NCI-H1048 (cell line): ENCODE data around the gene SRRM2.

Experiments used
- DNase-seq: peaks from one replicate; lab custom pipeline; 2025; lab: John Stamatoyannopoulos, UW

The SRRM2 gene

DNA sequence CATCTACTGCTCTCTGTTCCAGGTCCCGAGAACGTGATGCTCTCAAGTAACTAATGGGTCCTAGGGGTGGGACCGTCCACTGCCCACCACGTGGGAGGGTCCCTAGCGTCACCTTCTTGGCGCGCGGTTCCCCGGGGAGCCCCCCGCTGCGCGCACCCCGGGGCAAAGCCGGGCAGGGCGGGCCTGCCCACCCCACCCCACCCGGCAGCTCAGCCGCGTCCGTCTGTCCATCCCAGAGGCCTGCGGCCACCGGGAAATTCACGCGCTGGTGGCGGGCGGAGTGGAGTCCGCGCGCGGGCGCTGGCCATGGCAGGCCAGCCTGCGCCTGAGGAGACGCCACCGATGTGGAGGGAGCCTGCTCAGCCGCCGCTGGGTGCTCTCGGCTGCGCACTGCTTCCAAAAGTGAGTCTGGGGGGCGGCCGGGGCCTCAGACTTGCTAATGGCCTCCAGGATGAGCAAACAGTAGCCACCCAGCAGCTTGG lies 46.3 kb downstream of the SRRM2 start:
- DNase-seq: no peak

DNA sequence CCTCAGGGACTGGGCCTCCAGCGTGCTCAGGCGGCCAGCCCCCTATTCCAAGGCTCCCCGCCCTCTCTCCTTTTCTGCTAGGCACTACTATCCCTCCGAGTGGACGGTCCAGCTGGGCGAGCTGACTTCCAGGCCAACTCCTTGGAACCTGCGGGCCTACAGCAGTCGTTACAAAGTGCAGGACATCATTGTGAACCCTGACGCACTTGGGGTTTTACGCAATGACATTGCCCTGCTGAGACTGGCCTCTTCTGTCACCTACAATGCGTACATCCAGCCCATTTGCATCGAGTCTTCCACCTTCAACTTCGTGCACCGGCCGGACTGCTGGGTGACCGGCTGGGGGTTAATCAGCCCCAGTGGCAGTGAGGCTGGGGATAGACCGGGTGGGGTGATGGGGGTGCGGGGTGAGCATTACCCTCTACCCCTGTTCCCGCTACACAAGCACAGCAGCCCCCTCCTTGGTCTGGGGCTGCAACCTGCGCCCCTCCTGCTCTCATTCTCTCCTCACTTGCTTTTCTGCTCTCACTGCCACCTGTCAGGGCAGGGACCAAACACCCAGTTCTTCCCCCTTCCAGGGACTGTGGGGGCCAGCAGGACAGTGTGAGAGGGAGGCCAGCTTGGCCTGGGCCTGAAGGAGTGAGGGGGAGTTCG lies 46.9 kb downstream of the SRRM2 start:
- DNase-seq: no peak

DNA sequence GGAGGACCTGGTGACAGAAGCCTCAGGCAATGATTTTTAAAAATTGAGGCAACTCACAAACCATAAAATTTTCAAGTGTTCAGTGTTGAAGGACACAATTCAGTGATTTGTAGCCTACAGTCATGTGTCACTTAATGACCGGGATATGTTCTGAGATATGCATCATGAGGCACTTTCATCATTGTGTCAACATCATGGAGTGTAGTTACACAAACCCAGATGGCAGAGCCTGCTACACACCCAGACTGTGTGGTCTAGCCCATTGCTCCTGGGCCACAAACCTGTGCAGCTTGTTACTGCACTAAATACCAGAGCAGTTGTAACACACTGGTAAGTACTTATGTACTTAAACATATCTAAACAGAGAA lies 47.4 kb downstream of the SRRM2 start:
- DNase-seq: no peak

DNA sequence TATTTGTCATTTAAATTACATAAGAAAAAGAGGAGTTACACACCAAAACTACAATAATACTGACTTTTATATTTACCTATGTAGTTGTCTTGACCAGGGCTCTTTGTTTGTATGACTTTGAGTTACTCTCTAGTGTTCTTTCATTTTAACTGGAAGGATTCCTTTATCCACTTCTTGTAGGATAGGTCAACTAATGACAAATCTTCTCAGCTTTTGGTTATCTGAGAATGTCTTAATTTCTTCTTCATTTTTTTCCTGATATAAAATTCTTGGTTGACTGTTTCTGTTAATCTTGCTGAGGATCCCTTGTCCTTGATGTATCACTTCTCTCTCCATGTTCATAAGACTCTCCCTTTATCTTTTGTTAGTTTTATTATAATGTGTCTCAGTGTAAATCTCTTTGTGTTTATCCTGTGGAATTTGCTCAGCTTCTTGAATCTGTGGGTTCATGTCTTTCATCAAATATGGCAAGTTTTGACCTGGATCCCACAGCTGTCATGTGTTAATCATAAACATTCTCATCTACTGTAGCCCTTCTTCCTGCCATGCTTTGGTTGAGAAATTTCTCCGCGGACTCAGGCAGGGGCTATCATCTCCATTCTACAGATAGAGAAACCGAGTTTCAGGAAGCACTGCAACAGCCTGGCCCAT lies 51.2 kb downstream of the SRRM2 start:
- DNase-seq: no peak

DNA sequence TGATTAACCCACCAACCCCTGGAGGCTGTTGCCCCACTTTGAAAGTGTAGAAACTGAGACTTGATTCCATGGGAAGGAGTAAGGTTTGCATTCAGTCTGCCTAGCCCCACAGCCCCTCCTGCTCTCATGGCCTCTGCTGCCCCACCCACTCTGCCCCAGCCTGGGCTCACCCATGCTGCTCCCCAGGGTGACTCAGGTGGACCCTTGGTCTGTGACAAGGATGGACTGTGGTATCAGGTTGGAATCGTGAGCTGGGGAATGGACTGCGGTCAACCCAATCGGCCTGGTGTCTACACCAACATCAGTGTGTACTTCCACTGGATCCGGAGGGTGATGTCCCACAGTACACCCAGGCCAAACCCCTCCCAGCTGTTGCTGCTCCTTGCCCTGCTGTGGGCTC lies 52.3 kb downstream of the SRRM2 start:
- no peak for DNase-seq

DNA sequence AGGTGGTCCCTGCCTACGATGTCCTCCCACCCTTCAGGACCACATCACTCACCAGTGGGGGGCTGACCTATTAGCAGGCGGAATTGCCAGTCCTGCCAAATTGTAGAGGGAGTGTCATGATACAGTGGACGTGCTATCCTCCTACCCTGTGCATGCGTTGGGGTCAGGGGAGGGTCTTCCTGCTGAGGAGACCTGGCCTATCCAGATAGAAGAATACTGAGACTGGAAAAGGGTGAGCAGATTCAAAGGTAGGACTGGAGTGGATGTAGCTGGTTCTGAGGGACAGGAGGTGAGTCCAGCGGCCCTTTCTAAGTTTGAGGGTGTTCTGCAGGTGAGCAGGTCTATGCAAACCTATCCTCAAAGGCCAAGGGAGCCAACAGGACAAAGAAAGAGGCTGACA lies 53.8 kb downstream of the SRRM2 start:
- no peak for DNase-seq

DNA sequence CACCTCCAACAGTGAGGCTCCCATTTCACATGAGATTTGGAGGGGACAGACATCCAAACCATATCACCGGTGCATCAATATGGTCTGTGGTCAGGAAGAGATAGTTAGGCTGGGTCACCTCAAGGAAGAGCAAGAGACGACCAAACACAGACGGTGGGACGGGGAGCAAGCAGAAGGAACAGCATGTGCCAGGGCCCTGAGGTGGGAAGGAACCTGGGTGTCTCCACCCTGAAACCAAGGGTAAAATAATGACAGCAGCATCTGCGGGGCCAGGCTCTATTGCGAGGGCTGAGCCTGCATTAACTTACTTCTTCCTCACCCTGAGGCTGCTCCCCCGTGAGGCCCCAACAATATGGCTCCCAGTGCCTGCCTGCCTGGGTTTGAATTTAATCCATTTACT lies 55.7 kb downstream of the SRRM2 start:
- no peak for DNase-seq

DNA sequence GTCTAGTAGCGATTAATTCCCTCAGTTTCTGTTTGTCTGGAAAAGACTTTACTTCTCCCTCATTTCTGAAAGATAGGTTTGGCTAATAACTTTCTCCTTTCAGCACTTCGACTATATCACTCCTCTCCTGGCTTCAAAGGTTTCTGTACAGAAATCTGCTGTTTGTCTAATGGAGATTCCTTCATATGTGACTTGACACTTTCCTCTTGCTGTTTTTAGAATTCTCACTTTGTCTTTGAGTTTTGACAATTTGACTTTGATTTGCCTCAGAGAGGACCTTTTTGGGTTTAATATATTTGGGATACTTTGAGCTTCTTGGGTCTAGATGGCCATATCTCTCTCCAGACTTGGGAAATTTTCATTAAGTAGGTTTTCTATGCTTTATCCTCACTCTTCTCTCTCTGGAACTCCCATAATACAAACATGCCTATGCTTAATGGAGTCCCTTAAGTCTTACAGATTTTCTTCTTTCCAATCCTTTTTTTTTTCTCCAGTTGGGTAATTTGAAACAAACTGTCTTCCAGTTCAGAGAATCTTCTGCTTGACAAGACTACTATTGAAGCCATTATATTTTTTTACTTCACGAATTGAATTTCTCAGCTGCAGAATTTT lies 56.8 kb downstream of the SRRM2 start:
- DNase-seq: no peak

DNA sequence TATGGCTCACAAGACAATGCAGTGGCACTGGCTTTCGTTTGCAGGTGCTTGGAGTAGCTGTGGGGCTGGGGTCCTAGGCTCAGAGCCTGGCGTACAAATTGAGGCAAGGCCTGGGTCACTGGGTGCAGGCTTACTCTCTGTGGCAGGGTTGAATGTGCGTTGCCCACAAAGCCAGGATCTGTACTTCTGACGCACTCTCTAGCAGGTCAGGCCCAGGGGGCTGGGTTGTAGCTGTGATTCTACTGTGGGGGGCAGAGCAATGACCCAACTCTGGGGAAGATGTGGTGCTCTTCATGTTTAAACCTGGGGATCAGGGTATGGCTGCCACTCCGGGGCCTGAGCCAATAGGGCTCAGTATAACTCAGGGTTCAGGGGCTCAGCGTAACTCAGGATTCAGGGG lies 58.2 kb downstream of the SRRM2 start:
- no peak for DNase-seq

DNA sequence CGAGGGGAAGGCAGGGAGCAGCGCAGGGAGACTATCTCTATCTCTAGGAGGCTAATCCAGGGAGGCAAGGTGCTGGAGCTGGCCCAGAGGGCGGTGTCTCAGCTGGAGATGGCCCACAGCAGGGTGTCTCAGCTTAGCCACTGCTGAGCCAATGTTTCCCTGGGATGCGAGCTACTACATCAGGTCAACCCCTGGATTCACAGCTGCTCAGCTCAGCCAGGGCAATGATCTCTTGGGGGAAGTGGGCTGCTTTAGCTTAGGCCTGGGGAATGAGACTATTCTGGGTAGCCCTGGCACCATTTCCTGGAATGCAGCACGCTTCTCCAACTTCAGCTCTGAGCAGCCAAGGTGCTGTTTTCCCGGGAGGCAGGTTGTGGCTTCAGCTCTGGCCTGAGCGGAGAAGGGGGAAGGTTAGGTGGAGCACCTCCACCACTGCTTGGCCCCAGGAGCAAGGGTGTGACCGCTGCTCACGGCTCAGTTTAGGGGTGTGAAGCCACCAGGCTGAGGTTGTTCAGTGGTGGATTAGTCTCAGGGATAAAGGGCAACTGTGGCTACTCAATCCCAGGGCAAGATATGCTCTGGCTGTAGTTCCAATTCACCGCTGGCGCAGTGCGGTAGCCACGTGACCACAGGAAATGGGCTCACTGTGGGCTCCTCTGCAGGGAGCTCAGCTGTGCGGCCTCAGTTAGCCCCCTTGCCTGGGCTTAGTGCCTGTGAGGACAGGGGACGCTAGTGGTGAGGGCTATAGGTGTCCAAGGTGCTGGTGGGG lies 59.4 kb downstream of the SRRM2 start:
- no peak for DNase-seq

DNA sequence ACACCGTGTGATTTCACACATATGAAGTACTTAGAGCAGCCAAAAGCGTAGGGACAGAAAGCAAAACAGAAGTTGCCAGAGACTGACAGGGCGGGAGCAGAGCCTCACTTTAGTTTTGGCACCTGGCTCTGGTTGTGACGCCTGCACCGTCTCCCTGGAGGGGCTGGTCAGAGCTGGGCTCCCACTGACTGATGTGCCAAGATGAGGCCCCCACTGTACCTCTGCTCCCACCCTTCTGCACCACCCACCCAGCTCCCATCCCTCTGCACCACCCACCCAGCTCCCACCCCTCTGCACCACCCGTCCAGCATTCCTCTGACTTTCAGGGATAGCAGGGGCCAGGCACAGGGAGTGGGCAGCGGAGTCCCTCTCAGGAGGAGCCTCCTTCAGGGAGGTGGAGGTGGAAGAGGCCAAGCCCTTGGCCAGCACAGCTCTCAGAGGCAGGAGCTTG lies 61.4 kb downstream of the SRRM2 start:
- no peak for DNase-seq

DNA sequence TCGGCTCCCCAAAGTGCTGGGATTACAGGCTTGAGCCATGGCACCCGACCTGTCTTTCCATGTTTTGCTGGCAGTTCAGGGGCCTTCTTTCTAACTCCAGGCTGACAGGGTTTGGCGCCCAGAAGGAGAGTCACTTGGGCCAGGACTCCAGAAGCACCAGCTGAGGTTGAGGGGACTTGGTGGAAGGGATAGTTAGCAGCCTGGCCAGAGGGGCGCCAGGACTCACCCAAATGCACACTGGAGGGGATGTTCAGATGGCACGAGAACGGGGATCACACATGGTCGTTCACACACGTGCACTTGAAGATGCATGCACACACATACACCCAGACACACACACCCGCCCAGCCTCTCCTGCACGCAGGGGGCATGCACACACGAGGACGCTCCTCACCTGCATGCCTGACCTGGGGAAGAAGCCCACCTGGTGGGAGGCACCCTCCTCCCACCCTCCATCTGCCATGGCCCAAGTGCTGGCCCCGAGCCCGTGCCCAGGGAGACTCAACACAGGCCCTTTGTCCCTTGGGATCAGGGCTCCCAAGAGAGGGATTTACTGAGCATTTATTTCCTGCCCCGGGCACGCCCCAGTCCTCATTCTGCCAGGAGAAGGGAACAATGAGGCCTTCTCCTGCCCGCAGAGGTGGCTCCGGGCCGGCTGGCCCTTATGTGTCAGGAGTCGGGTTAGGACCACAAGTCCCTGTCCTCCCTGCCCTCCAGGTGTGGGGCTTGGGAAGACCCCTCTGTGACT lies 62.3 kb downstream of the SRRM2 start:
- no peak for DNase-seq

DNA sequence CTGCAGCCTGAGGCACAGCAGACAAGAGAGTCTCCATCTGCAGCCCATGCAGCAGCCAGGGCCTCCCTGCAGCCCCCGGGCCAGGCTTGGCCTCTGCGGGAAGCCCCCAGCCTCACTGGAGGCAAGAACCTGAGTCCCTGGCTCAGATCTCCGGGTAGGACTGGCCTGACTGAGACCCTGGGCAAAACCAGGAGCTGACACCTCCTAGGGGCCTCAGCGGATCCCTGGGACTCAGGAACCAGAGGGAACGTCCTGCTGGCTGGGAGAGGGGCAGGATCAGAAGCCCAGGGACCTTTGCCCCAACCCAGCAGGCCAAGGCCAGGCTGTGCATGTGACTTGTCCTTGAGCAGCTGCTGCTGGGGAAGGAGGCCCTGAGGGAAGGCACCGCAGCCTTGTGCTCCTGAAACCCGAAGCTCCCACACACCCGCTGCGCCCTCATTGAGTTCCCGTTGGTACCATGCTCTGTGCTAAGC lies 62.9 kb downstream of the SRRM2 start:
- DNase-seq: no peak

DNA sequence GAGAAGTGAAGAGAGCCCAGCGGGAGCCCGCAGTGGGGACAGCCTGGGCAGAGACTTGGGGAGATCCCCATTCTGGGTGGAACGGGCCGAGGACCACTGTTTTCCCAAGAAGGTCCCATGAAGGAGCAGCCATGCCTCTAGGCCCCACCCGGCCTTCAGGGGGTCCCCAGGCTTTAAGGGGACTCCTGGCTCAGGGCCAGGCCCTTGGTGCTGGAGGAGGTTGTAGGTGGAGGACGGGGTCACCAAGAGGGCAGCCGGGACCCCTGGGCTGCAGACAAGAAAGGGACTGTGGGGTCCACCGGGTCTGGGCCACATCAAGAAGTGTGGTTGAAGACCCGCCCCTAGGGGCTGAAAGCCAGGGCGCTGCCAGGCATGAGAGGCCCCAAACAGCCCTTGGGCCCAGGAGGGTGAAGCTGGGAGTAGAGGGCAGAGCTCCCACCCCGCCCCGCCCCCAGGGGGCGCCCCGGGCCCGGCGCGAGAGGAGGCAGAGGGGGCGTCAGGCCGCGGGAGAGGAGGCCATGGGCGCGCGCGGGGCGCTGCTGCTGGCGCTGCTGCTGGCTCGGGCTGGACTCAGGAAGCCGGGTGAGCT lies 64.4 kb downstream of the SRRM2 start, which contains the start of gene PRSS21:
Gene PRSS21, plus strand, starts transcription at position 487 of the 589 bp plus-strand sequence. Its CDS starts 32 bp downstream, at position 519.
- no peak for DNase-seq

DNA sequence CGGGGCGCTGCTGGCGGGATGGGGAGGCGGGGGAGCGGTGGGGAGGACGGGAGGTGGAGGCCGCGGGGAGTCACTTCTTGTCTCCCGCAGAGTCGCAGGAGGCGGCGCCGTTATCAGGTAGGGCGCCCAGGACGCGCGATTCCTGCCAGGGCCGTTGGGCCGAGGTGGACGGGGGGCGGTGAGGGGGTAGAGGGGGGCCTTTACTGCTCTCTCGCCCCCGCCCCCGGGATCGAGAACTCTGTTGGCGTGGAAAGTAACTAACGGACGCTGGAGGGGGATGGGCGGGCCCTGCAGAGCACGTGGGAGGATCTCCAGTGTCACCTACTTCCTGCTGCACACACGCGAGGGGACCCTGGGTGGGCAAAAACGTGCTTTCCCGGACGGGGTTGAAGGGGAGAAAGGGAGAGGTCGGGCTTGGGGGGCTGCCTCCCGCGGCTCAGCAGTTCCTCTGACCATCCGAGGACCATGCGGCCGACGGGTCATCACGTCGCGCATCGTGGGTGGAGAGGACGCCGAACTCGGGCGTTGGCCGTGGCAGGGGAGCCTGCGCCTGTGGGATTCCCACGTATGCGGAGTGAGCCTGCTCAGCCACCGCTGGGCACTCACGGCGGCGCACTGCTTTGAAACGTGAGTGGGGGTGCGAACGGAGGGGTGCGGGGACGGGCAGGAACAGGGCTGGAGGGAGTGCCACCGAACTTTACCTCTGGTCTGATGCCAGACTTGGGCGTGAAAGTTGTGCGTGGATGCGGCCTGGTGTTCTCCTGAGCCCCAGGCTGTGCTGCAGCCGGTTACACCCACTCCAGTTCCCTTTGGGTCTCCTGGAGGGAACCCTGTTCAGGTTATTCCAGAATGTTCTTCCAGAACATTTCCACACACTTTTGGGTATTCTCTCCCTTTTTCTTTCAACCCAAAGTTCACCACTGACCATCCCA lies 65.2 kb downstream of the SRRM2 start:
- DNase-seq: no peak

DNA sequence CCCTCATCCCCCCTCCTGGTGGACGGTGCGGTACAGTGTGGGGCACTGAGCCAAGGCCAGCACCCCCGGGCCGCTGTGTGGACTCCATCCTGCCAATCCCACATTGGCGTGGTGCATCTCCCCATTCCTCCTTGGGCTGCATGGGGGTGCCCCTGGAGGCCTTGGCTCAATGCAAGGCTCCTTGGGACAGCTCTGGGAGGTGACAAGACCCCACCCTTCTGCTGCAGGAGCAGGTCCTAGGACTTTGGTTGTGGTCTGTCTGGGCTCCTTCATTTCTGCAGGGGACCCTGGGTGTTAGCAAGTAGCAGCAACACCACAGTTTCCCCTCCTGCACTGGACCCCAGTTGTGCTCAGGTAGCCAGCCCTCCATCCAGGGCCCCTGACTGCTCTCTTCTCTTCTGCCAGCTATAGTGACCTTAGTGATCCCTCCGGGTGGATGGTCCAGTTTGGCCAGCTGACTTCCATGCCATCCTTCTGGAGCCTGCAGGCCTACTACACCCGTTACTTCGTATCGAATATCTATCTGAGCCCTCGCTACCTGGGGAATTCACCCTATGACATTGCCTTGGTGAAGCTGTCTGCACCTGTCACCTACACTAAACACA lies 65.9 kb downstream of the SRRM2 start:
- no peak for DNase-seq

DNA sequence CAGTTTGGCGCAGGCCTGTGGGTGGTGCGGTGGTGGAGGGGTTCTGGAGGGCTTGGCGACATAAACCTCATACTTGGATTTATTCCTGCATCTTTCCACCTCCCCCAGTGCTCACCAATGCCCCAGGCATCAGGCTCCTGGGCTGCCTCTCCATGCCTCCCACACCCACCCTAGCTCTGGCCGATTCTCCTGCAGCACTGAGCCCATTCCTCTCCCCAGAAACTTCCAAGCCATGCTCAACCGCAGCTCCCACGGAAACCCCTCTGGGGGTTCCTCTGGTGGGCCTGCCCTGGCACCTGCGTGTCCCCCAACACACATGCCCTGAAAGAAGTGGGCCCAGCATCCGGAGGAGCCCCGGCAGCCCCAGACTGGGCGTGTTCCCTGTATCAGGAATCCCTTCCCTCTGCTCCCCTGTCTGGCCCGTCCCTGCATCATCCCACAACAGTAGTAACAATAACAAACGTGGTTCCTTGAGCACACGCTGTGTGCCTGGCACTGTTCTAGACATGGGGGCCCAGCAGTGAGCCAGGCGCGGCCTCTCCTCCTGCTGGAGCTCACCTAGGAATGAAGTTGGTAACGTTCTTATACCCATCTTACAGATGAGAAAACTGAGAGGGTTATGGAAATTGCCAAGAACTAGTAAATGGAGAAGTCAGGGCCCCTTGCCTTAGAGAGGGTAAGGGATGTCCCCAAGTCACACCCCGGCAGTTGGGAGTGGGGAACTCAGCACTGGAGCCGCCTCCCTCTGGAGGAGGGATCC lies 66.9 kb downstream of the SRRM2 start:
- DNase-seq: no peak

DNA sequence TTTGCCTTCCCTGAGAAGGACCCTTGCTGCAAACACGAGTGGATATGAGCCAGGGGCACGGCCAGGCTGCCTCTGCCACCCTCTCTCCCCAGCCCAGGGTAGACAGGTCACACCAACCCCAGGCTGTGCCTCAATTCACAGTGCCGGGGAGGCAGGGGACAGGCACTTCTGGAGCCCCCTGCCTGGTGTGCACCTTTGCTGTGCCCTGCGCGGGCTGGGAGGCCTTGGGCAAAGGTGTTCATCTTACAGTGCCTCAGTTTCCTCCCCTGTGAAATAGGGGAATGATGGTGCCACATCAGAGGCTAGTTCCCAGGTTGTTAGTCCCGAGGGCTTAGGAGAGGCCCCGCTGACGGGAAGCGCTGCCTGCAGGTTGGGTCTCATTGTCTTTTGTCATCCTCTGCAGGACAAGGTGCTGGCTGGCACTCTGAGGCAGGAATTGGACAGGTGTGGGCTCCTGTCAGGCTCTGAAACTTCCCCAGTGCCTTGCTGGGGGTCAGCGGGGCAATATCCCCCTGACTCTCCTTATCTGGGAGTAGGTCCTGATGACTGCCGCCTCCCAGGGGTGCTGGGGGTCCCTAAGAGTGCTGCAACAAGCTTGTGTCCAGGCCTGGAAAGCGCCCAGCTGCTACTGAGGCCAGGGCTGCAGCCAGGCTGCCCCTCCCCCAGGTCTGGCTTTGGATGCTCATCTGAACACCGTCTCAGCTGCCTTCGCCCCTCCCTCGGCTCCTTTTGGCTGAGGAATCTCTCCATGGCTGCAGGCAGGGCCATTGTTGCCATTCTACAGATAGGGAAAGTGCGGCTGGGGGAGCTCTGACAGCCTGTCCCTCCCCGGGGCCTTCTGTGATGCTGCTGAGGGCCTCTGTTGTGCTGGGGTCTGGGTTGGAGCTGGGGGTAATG lies 67.7 kb downstream of the SRRM2 start:
- DNase-seq: no peak
